ENCODE data around the gene PKN1. TPM values are rescaled to one million over a fixed set of nuclear protein-coding genes. Genes with fewer than 3 reads are reported as not detected.

PKN1 gene
- total and polyA plus RNA-seq, 2 experiments from 2014 or later = 86.8 to 201 TPM

- Histone ChIP-seq H3K27ac (ENCODE audit: low read depth) (no peak overlapping the region), H3K4me3 (no peak overlapping the region), H3K36me3 (ENCODE audit: insufficient read depth) (peaks cover 3% of the 10 kb centered on the region; the same call in 1 of the 2 replicates), H4K20me1 (replicated peaks; ENCODE audit: insufficient read depth) (peaks cover 12% of the 10 kb centered on the region; the same call in 1 of the 2 replicates), H2AFZ (no peak overlapping the region), H3F3A (replicated peaks; ENCODE audit: low read depth) (peaks cover 12% of the 10 kb centered on the region), H3K9me2 (ENCODE audit: insufficient read depth) (no peaks in the 10 kb centered on the region), H3K4me1 (ENCODE audit: insufficient read depth) (peaks cover 11% of the 10 kb centered on the region; the same call in 1 of the 2 replicates), H3K4me2 (no peak overlapping the region), H3K79me2 (replicated peaks; ENCODE audit: insufficient read depth) (peaks cover 26% of the 10 kb centered on the region), H3K27me3 (ENCODE audit: insufficient read depth) (no peaks in the 10 kb centered on the region)
- H3K4me1 Mint-ChIP-seq = peaks cover 23% of the 10 kb centered on the region
- H3K9me3 Mint-ChIP-seq = no peaks in the 10 kb centered on the region; the same call in 2 of the 3 replicates
- peaks cover 12% of the 10 kb centered on the region for H3K27me3 Mint-ChIP-seq (ENCODE audit: insufficient read depth, low read depth, poor library complexity)
- H3K36me3 Mint-ChIP-seq (ENCODE audit: low read depth) = peaks cover 19% of the 10 kb centered on the region
- no peak overlapping the region for H3K4me3 Mint-ChIP-seq
- TF ChIP-seq POLR2AphosphoS5 (IDR thresholded peaks at IDR 0.05; ENCODE audit: low read depth) (no peak), CREB1 (CRISPR knock-in tag; IDR thresholded peaks at IDR 0.05; ENCODE audit: low read depth) (no peak), ZNF331 (CRISPR knock-in tag; IDR thresholded peaks at IDR 0.05; ENCODE audit: low read depth) (no peak)
- DNase-seq (ENCODE audit: low spot score) = no peak
- ATAC-seq = no peak
- no peak overlapping the region for H3K27ac Mint-ChIP-seq
Measured at GRCh38 chr19:14520543-14520942, 87.4 kb downstream of the PKN1 start.

Small RNA genes within 50 kb of the gene (small RNA-seq; reads per million reads assigned to genes)
- not detected for gene SNRPGP15 (ENCODE audit: low replicate concordance)

Other genes starting within 250 kb of the PKN1 start
- gene ADGRL1, start 227.1 kb upstream of the PKN1 start, total RNA-seq (2014; rRNA removed; shearing (Covaris generic)) = 84.0 and 100 TPM in 2 replicates
- 20.6 and 21.8 TPM in 2 replicates for gene ADGRL1, start 227.1 kb upstream of the PKN1 start, polyA plus RNA-seq (2016; fragmentation: Nextera tagmentation; extraction: Ambion mirVana)
- gene ADGRE5, start 51.9 kb upstream of the PKN1 start, total RNA-seq (2014; rRNA removed; shearing (Covaris generic)) = 1.5 and 5.5 TPM in 2 replicates
- gene ADGRE5, start 51.9 kb upstream of the PKN1 start, polyA plus RNA-seq (2016; fragmentation: Nextera tagmentation; extraction: Ambion mirVana) = 1.4 and 2.1 TPM in 2 replicates
- 156 and 196 TPM in 2 replicates for gene DDX39A, start 14.0 kb upstream of the PKN1 start, total RNA-seq (2014; rRNA removed; shearing (Covaris generic))
- 185 and 195 TPM in 2 replicates for gene DDX39A, start 14.0 kb upstream of the PKN1 start, polyA plus RNA-seq (2016; fragmentation: Nextera tagmentation; extraction: Ambion mirVana)
- gene PTGER1, start 42.0 kb downstream of the PKN1 start, total RNA-seq (2014; rRNA removed; shearing (Covaris generic)) = 1.2 TPM in 1 of 2 replicates, not detected in the other
- 0.56 and 0.57 TPM in 2 replicates for gene PTGER1, start 42.0 kb downstream of the PKN1 start, polyA plus RNA-seq (2016; fragmentation: Nextera tagmentation; extraction: Ambion mirVana)
- 92.3 and 106 TPM in 2 replicates for gene GIPC1, start 62.8 kb downstream of the PKN1 start, total RNA-seq (2014; rRNA removed; shearing (Covaris generic))
- gene GIPC1, start 62.8 kb downstream of the PKN1 start, polyA plus RNA-seq (2016; fragmentation: Nextera tagmentation; extraction: Ambion mirVana) = 50.9 and 51.6 TPM in 2 replicates
- gene DNAJB1, start 85.1 kb downstream of the PKN1 start, total RNA-seq (2014; rRNA removed; shearing (Covaris generic)) = 53.3 TPM in 2 replicates
- gene DNAJB1, start 85.1 kb downstream of the PKN1 start, polyA plus RNA-seq (2016; fragmentation: Nextera tagmentation; extraction: Ambion mirVana) = 43.2 and 44.0 TPM in 2 replicates
- gene TECR, start 96.3 kb downstream of the PKN1 start, total RNA-seq (2014; rRNA removed; shearing (Covaris generic)) = 104 and 107 TPM in 2 replicates
- gene TECR, start 96.3 kb downstream of the PKN1 start, polyA plus RNA-seq (2016; fragmentation: Nextera tagmentation; extraction: Ambion mirVana) = 268 and 277 TPM in 2 replicates
- gene NDUFB7, start 138.8 kb downstream of the PKN1 start, total RNA-seq (2014; rRNA removed; shearing (Covaris generic)) = 289 and 398 TPM in 2 replicates
- 463 and 501 TPM in 2 replicates for gene NDUFB7, start 138.8 kb downstream of the PKN1 start, polyA plus RNA-seq (2016; fragmentation: Nextera tagmentation; extraction: Ambion mirVana)
- 0.17 TPM in 1 of 2 replicates, not detected in the other for gene CLEC17A, start 149.8 kb downstream of the PKN1 start, total RNA-seq (2014; rRNA removed; shearing (Covaris generic))
- 0.21 TPM in 1 of 2 replicates, not detected in the other for gene CLEC17A, start 149.8 kb downstream of the PKN1 start, polyA plus RNA-seq (2016; fragmentation: Nextera tagmentation; extraction: Ambion mirVana)
- gene ADGRE3, start 241.5 kb downstream of the PKN1 start, total RNA-seq (2014; rRNA removed; shearing (Covaris generic)) = not detected in 2 replicates
- not detected in 2 replicates for gene ADGRE3, start 241.5 kb downstream of the PKN1 start, polyA plus RNA-seq (2016; fragmentation: Nextera tagmentation; extraction: Ambion mirVana)